Thyroid gland (tissue), 4 donors: ENCODE data around the gene PET117. TPM values are rescaled to one million over a fixed set of nuclear protein-coding genes. Genes with fewer than 3 reads are reported as not detected.

Experiments
- DNase-seq, 2 donors: peaks; one replicate each; pipeline ENCODE4 v3.0.0-alpha.2; 2019
- H3K27ac ChIP-seq, 3 donors: fragments of 200-600 bp; sonication (generic); 1 replicate in 2 of 3; 2 replicates in 1 of 3; pipeline ENCODE4 v1.5.1; 2016 to 2019; ENCODE audit warnings: mild to moderate bottlenecking in 1 of 3, moderate library complexity in 1 of 3
- H3K27me3 ChIP-seq: fragments of 200-600 bp; sonication (generic); one replicate; pipeline ENCODE4 v1.5.1; 2019
- H3K36me3 ChIP-seq, 2 donors: fragments of 200-600 bp; sonication (generic); one replicate each; pipeline ENCODE4 v1.5.1; 2016 to 2019
- H3K4me1 ChIP-seq, 2 donors: fragments of 200-600 bp; sonication (generic); one replicate each; pipeline ENCODE4 v1.5.1; 2017 to 2019
- H3K4me3 ChIP-seq, 3 donors: fragments of 200-600 bp; sonication (generic); replicated peaks in 1 of 3; 1 replicate in 2 of 3; 2 replicates in 1 of 3; pipeline ENCODE4 v1.5.1; 2016; ENCODE audit warnings: mild to moderate bottlenecking in 1 of 3
- H3K9me3 ChIP-seq: fragments of 200-600 bp; sonication (generic); one replicate; pipeline ENCODE4 v1.5.1; 2017
- POLR2A ChIP-seq, 2 donors: fragments of 450-650 bp; IDR thresholded peaks; one replicate each; pipeline ENCODE4 v1.6.1; 2017; ENCODE audit warnings: antibody characterized with exemption in 2 of 2, mild to moderate bottlenecking in 2 of 2, moderate library complexity in 1 of 2
- WGBS, 2 donors: methylation state at CpG; one replicate each; pipeline ENCODE4 v1.1.5; 2017; 5-methylcytosine and 5-hydroxymethylcytosine counted together
- intact Hi-C: fragments of 100-400 bp; cut with DNase I; formaldehyde crosslinking; loops from one replicate; pipeline ENCODE4 v1.15.1; 2023
- total RNA-seq, 4 donors: library from RNA; depleted of rRNA; stranded (reverse); fragments of >200 nt; gene quantifications; one replicate each; pipeline ENCODE4 v1.2.3, GENCODE V29; 2016
- TF ChIP-seq, protein P1 (sequence below), 6 experiments: fragments of 200-600 bp in 3 of 6; fragments of 450-650 bp in 3 of 6; sonication (generic) in 3 of 6; IDR thresholded peaks; one replicate each; pipeline ENCODE4 v1.5.1; 2016 to 2019; ENCODE audit warnings: antibody characterized with exemption in 6 of 6, mild to moderate bottlenecking in 2 of 6, inconsistent platforms in 1 of 6, moderate library complexity in 1 of 6

The PET117 gene
- total RNA-seq, 4 donors from 2014 or later: 9.8 to 21.1 (median 19.7) TPM

DNA sequence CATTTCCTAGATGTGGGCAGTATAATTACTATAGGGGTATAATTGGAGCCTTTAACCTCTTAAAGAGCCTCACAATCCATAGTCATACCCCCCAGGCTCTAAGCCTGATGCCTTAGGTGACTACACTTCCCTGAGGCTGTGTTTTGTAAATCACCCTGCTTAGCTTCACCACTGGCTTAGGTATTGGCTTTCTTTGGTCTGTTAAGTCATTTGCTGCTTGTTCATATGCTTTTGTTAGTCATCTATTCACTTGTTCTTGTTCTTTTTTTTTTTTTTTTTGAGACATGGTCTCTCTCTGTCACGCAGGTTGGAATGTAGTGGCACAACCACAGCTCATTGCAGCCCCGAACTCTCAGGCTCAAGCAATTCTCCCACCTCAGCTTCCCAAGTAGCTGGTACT is 26.7 kb downstream of the PET117 start:
- H3K27ac ChIP-seq: no peak overlapping the region
- no peaks in the 10 kb centered on the region for H3K4me1 ChIP-seq
- H3K27me3 ChIP-seq: no peaks in the 10 kb centered on the region
- no peak overlapping the region for H3K4me3 ChIP-seq
- H3K36me3 ChIP-seq: peaks cover 19 to 21% of the 10 kb centered on the region in 2 donors
- intact Hi-C loops: no loop called here
- no peak for TF ChIP-seq POLR2A (IDR thresholded peaks at IDR 0.05)
- TF ChIP-seq, protein P1, sequence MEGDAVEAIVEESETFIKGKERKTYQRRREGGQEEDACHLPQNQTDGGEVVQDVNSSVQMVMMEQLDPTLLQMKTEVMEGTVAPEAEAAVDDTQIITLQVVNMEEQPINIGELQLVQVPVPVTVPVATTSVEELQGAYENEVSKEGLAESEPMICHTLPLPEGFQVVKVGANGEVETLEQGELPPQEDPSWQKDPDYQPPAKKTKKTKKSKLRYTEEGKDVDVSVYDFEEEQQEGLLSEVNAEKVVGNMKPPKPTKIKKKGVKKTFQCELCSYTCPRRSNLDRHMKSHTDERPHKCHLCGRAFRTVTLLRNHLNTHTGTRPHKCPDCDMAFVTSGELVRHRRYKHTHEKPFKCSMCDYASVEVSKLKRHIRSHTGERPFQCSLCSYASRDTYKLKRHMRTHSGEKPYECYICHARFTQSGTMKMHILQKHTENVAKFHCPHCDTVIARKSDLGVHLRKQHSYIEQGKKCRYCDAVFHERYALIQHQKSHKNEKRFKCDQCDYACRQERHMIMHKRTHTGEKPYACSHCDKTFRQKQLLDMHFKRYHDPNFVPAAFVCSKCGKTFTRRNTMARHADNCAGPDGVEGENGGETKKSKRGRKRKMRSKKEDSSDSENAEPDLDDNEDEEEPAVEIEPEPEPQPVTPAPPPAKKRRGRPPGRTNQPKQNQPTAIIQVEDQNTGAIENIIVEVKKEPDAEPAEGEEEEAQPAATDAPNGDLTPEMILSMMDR (IDR thresholded peaks at IDR 0.05): no peak
- no peaks in the 10 kb centered on the region for H3K9me3 ChIP-seq
- WGBS, 2 donors: 92 to 94% methylated on average over 2 of the region's 2 CpGs
- DNase-seq: no peak

DNA sequence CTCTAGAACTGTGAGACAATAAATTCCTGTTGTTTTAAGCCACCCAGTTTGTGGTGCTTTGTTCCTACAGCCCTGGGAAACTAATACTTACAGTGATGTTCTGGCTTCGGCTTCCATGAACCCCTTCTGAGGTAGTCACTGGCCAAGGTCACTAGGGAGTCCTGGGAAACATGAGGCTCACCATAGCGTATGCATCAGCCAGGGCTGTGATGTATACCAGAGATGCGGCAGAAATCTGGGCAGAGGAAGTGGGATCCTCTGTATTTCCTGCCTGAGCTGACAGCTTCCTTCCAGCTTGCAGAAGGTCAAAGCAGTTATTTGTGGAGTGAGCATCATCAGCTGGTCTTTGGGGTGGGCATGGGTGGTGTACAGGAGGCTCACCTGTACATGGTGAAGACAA is 27.9 kb downstream of the PET117 start:
- no peaks in the 10 kb centered on the region for H3K9me3 ChIP-seq
- TF ChIP-seq, protein P1 (IDR thresholded peaks at IDR 0.05): no peak
- no peak for TF ChIP-seq POLR2A (IDR thresholded peaks at IDR 0.05)
- no peak overlapping the region for H3K27ac ChIP-seq
- no peak overlapping the region for H3K4me3 ChIP-seq
- no peaks in the 10 kb centered on the region for H3K27me3 ChIP-seq
- H3K36me3 ChIP-seq: peaks cover 12 to 21% of the 10 kb centered on the region in 2 donors
- intact Hi-C loops: no loop called here
- 78 to 88% methylated on average over 3 of the region's 3 CpGs for WGBS, 2 donors
- no peaks in the 10 kb centered on the region for H3K4me1 ChIP-seq
- no peak for DNase-seq

DNA sequence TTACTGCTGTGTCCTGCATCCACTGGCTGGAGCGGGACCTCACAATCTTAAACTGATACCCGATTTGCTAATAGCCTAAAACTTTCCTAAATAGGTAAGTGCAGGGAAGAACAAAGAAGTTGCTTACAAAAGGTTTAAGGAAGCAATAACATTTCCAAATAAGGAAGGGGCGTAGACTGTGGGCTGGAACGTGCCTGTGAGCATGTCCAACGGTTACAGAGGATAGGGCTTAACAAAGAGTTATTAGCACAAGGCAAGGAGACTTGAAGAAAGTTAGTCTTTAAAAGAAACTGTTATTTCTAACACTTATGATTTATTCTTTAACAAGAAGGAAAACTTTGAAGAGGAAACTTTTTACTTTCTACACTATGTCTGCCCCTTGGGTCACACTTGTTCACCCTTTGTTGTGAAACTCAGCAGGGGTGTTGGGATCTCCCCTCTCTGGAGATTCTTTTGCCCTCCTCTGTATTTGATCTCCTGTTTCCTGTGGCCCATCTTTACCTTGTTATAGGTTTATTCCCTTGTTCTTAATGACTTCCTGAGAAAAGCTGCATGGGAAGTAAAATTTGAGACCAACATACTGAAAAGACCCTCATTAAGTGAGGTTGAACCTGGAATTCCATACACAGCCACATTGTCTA is 28.7 kb downstream of the PET117 start:
- Histone ChIP-seq H3K27me3 (no peaks in the 10 kb centered on the region), H3K27ac (no peak overlapping the region), H3K4me3 (no peak overlapping the region), H3K4me1 (no peaks in the 10 kb centered on the region), H3K36me3 (peaks cover 12 to 18% of the 10 kb centered on the region in 2 donors), H3K9me3 (no peaks in the 10 kb centered on the region)
- 79 to 89% methylated on average over 5 of the region's 5 CpGs for WGBS, 2 donors
- no peak for DNase-seq
- TF ChIP-seq, protein P1 (IDR thresholded peaks at IDR 0.05): no peak
- TF ChIP-seq POLR2A (IDR thresholded peaks at IDR 0.05): no peak
- intact Hi-C loops: no loop called here

DNA sequence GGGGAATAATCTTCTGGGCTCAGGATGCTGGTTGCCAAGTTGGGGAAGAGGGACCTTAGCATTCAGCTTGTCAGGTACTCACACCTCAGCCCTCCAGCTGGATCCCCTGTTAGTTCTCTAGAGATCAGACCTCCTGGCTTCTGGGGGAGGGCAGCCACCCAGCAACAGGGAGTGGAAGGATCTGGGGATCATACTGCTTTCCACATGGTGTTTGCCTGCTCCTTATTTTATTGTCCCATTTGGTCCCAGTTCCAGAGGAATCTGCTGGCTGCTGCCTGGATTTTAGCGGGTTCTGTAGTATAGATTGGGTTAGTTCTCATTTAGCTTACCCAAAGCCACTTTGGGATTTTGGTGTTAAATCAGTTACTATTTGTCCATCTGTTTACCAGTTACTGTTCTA is 29.3 kb downstream of the PET117 start:
- Histone ChIP-seq H3K4me3 (no peak overlapping the region), H3K9me3 (no peaks in the 10 kb centered on the region), H3K36me3 (peaks cover 6 to 12% of the 10 kb centered on the region in 2 donors), H3K27ac (no peak overlapping the region), H3K4me1 (no peaks in the 10 kb centered on the region), H3K27me3 (no peaks in the 10 kb centered on the region)
- TF ChIP-seq, protein P1 (IDR thresholded peaks at IDR 0.05): no peak
- DNase-seq: no peak
- WGBS, 2 donors: 94% methylated on average over 1 of the region's 1 CpG
- intact Hi-C loops: no loop called here

DNA sequence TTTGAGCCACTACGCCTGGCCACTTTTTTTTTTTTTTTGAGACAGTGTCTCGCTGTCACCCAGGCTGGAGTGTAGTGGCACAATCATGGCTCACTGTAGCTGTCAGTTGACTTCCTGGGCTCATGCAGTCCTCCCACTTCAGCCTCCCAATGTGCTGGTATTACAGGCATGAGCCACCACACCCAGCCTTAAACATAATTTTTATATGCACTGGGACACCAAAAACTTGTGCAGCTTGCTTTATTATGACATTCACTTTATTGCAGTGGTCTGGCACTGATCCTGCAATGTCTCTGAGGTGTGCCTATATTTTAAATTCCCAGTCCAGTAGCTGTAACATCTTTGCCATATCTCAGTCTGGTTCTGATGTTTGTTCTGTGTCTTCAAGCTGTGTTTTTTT is 34.7 kb downstream of the PET117 start:
- no peak overlapping the region for H3K4me3 ChIP-seq
- intact Hi-C loops: no loop called here
- no peaks in the 10 kb centered on the region for H3K27me3 ChIP-seq
- H3K36me3 ChIP-seq: no peaks in the 10 kb centered on the region
- H3K4me1 ChIP-seq: no peaks in the 10 kb centered on the region
- DNase-seq: no peak
- H3K9me3 ChIP-seq: no peaks in the 10 kb centered on the region
- TF ChIP-seq POLR2A (IDR thresholded peaks at IDR 0.05): no peak
- TF ChIP-seq, protein P1 (IDR thresholded peaks at IDR 0.05): no peak
- WGBS, 2 donors: 97 to 98% methylated on average over 2 of the region's 2 CpGs
- no peak overlapping the region for H3K27ac ChIP-seq
